Caco-2 (cell line): ENCODE results near the gene ZNF77. TPM values are rescaled to one million over a fixed set of nuclear protein-coding genes. Genes with fewer than 3 reads are reported as not detected.
"Not testable (repeated sequence)": the region's sequence is repeated elsewhere in the genome, so short reads cannot be mapped to it uniquely, and the experiment has no call there.

Experiments used
- BruUV-seq: library from RNA; stranded (reverse); fragments of 400-500 nt; replicated peaks from 2 replicates; lab custom pipeline; 2021; lab: Mats Ljungman, UMichigan
- CTCF ChIA-PET: fragments of 300-600 bp; sonication (Branson Sonifier 250); formaldehyde crosslinking; loops from one replicate; lab custom pipeline; 2022; ENCODE audit warnings: antibody characterized with exemption; lab: Charles Lee
- POLR2A ChIA-PET: fragments of 300-600 bp; sonication (Branson Sonifier 250); formaldehyde crosslinking; loops from one replicate; lab custom pipeline; 2022; ENCODE audit warnings: antibody characterized with exemption; lab: Charles Lee
- DNase-seq, 2 experiments: peaks; one replicate each; pipeline versions ENCODE4 v3.0.0 to v3.0.0-alpha.2; 2020 to 2022
- H3K27me3 ChIP-seq: replicated peaks from 2 replicates; pipeline ENCODE4 v1.6.0; 2011; ENCODE audit warnings: low read length; ENCODE audit not compliant: control insufficient read depth, insufficient read depth
- H3K36me3 ChIP-seq: 2 replicates; pipeline ENCODE4 v1.5.1; 2011; ENCODE audit warnings: low read length; ENCODE audit not compliant: control insufficient read depth, insufficient read depth
- H3K4me1 ChIP-seq: fragments of 250-450 bp; sonication (Bioruptor Pico); 2 replicates; pipeline ENCODE4 v1.5.1; 2020; ENCODE audit warnings: mild to moderate bottlenecking
- H3K4me3 ChIP-seq: 2 replicates; pipeline ENCODE4 v1.5.1; 2011; ENCODE audit warnings: low read depth, mild to moderate bottlenecking, control low read depth, low read length
- H3K9me3 ChIP-seq: fragments of 250-450 bp; sonication (Bioruptor Pico); 2 replicates; pipeline ENCODE4 v1.5.1; 2020; ENCODE audit warnings: mild to moderate bottlenecking, moderate library complexity
- H3K27ac Mint-ChIP-seq: one replicate; pipeline ENCODE4 v1.8.0; 2022; ENCODE audit warnings: mixed read lengths; ENCODE audit not compliant: unreplicated experiment
- H3K27me3 Mint-ChIP-seq: one replicate; pipeline ENCODE4 v1.8.0; 2022; ENCODE audit warnings: mixed read lengths; ENCODE audit not compliant: insufficient read depth, unreplicated experiment
- H3K36me3 Mint-ChIP-seq: one replicate; pipeline ENCODE4 v1.8.0; 2022; ENCODE audit warnings: mild to moderate bottlenecking, mixed read lengths; ENCODE audit not compliant: insufficient read depth, unreplicated experiment
- H3K4me1 Mint-ChIP-seq: one replicate; pipeline ENCODE4 v1.8.0; 2022; ENCODE audit warnings: low read depth, mixed read lengths; ENCODE audit not compliant: unreplicated experiment
- H3K4me3 Mint-ChIP-seq: one replicate; pipeline ENCODE4 v1.8.0; 2022; ENCODE audit warnings: mild to moderate bottlenecking, moderate library complexity, mixed read lengths; ENCODE audit not compliant: unreplicated experiment
- H3K9me3 Mint-ChIP-seq: one replicate; pipeline ENCODE4 v1.8.0; 2022; ENCODE audit warnings: mixed read lengths; ENCODE audit not compliant: unreplicated experiment
- intact Hi-C: fragments of 100-400 bp; cut with micrococcal nuclease; formaldehyde crosslinking; loops from one replicate; pipeline ENCODE4 v1.10.0; 2022; ENCODE audit not compliant: unreplicated experiment
- total RNA-seq: library from RNA; stranded (reverse); gene quantifications from 2 replicates; pipeline ENCODE4 v1.2.3, GENCODE V29; 2022
- TF ChIP-seq, protein P1 (sequence below), 2 experiments: fragments of 200-600 bp in 1 of 2; IDR thresholded peaks; 1 replicate in 1 of 2; 2 replicates in 1 of 2; pipeline versions ENCODE4 v1.5.1 to v1.8.0; 2011 to 2022; ENCODE audit warnings: antibody characterized with exemption in 1 of 2, control low read depth in 1 of 2, inconsistent platforms in 1 of 2, low read depth in 1 of 2, low read length in 1 of 2, mild to moderate bottlenecking in 1 of 2, moderate library complexity in 1 of 2; ENCODE audit not compliant: insufficient read depth in 1 of 2, severe bottlenecking in 1 of 2, unreplicated experiment in 1 of 2

ZNF77 gene
- total RNA-seq, 1 experiment from 2014 or later: 6.3 TPM

DNA sequence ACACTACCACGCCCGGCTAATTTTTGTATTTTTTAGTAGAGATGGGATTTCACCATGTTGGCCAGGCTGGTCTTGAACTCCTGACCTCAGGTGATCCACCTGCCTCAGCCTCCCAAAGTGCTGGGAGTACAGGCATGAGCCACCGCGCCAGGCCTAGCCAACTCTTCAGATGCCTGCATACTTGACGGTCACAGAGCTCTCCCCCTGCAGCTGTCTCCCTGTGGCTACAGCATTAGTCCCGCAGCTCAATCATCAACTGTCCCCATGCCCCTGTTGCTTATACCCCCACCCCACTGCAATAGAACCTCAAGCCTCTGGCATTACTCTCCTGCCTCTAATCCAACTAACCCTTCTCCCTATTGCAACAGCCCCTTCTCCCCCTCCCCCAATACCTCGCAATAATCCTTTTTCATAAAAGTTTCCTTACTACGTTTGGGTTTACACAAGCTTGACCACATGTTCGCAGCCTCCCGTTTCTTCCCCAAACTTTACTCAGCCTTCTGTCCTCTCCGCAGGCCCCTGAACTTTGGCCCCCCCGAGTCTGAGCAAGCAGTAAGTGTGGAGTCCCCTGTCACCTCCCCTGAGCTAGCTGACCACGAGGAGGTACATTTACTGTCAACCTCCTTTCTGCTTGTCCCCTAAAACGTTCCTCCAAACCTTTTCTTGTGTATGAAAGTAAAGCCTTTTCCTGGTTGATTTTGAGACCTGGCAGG, 1.7 kb downstream of the ZNF77 start:
- CTCF ChIA-PET: interaction anchor here (0.6 to 2.7 kb wide), 3 partner anchors 19 to 76 kb away, joined by 3 to 15 read pairs (median 6); partner anchors contain the start of gene ZNF556
- intact Hi-C loops: no loop called here
- no peaks in the 10 kb centered on the region for H3K9me3 ChIP-seq
- POLR2A ChIA-PET: interaction anchor here (0.6 kb wide), 1 partner anchor 397 kb away, joined by 3 read pairs; no protein-coding TSS in a partner anchor
- peak overlapping the region; percentile 4 for H3K4me3 ChIP-seq
- 0 out of 2 replicates have a peak, but pooled peaks cover 3% of the 10 kb centered on the region for H3K4me1 ChIP-seq
- H3K4me3 Mint-ChIP-seq: peak overlapping the region; percentile 92
- H3K27ac Mint-ChIP-seq: no peak overlapping the region
- peaks cover 4% of the 10 kb centered on the region for H3K36me3 ChIP-seq
- H3K27me3 Mint-ChIP-seq: no peaks in the 10 kb centered on the region
- peaks cover 22% of the 10 kb centered on the region for H3K36me3 Mint-ChIP-seq
- no peak for DNase-seq
- no peaks in the 10 kb centered on the region for H3K9me3 Mint-ChIP-seq
- no TSS peak for BruUV-seq
- TF ChIP-seq, protein P1, sequence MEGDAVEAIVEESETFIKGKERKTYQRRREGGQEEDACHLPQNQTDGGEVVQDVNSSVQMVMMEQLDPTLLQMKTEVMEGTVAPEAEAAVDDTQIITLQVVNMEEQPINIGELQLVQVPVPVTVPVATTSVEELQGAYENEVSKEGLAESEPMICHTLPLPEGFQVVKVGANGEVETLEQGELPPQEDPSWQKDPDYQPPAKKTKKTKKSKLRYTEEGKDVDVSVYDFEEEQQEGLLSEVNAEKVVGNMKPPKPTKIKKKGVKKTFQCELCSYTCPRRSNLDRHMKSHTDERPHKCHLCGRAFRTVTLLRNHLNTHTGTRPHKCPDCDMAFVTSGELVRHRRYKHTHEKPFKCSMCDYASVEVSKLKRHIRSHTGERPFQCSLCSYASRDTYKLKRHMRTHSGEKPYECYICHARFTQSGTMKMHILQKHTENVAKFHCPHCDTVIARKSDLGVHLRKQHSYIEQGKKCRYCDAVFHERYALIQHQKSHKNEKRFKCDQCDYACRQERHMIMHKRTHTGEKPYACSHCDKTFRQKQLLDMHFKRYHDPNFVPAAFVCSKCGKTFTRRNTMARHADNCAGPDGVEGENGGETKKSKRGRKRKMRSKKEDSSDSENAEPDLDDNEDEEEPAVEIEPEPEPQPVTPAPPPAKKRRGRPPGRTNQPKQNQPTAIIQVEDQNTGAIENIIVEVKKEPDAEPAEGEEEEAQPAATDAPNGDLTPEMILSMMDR (IDR thresholded peaks at IDR 0.05; ENCODE audit: insufficient read depth in 1 of 2, low read depth in 1 of 2, low read length in 1 of 2, severe bottlenecking in 1 of 2, unreplicated experiment in 1 of 2): no peak
- peaks cover 13% of the 10 kb centered on the region for H3K4me1 Mint-ChIP-seq
- no peaks in the 10 kb centered on the region for H3K27me3 ChIP-seq

DNA sequence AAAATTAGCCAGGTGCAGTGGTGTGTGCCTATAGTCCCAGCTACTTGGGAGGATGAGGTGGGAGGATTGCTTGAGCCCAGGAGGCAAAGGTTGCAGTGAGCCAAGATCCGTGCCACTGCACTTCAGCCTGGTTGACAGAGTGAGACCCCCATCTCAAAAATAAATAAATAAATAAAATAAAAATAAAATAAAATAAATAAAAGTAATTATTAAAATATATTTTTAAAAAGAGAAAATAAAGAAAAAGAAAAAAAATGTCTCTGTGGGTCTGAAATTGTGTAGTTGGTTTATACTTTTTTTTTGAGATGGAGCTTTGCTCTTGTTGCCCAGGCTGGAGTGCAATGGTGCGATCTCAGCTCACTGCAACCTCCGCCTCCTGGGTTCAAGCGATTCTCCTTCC, 8.9 kb downstream of the ZNF77 start:
- H3K4me1 Mint-ChIP-seq, POLR2A ChIA-PET: not testable (repeated sequence)
- peaks cover 22% of the 10 kb centered on the region for H3K9me3 Mint-ChIP-seq

DNA sequence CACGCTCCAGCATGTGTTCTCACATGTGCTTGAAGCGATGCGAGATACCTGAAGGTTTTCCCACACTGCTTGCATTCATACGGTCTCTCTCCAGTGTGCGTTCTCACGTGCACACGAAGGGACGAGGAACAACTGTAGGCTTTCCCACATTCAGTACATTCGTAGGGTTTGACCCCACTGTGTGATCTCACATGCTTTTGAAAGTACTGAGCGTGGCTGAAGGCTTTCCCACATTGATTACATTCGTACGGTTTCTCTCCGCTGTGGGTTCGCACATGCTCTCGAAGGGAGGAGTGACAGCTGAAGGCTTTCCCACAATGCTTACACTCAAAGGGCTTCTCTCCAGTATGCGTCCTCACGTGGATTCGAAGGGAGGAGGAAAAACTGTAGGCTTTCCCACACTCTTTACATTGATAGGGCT, 11.3 kb downstream of the ZNF77 start:
- Mint-ChIP-seq H3K4me3 (no peak overlapping the region), H3K9me3 (peaks cover 29% of the 10 kb centered on the region), H3K36me3 (peaks cover 70% of the 10 kb centered on the region), H3K4me1 (no peaks in the 10 kb centered on the region), H3K27ac (no peak overlapping the region), H3K27me3 (no peaks in the 10 kb centered on the region)
- Histone ChIP-seq H3K9me3 (peaks cover 22% of the 10 kb centered on the region), H3K36me3 (peaks cover 14% of the 10 kb centered on the region), H3K4me1 (no peaks in the 10 kb centered on the region), H3K4me3 (no peak overlapping the region), H3K27me3 (no peaks in the 10 kb centered on the region)
- intact Hi-C loops: no loop called here
- no TSS peak for BruUV-seq
- CTCF ChIA-PET: no interaction called here
- POLR2A ChIA-PET: no interaction called here
- no peak for DNase-seq
- TF ChIP-seq, protein P1 (IDR thresholded peaks at IDR 0.05; ENCODE audit: insufficient read depth in 1 of 2, low read depth in 1 of 2, low read length in 1 of 2, severe bottlenecking in 1 of 2, unreplicated experiment in 1 of 2): no peak

More for the DNA sequence above, 8.9 kb downstream of the ZNF77 start:
- Histone ChIP-seq H3K36me3 (peaks cover 17% of the 10 kb centered on the region), H3K9me3 (peaks cover 22% of the 10 kb centered on the region)
- peaks cover 60% of the 10 kb centered on the region for H3K36me3 Mint-ChIP-seq
- H3K4me3 ChIP-seq, BruUV-seq, H3K4me3 Mint-ChIP-seq, intact Hi-C loops, H3K27me3 ChIP-seq, CTCF ChIA-PET, H3K27ac Mint-ChIP-seq, DNase-seq, H3K27me3 Mint-ChIP-seq, H3K4me1 ChIP-seq: not testable (repeated sequence)
